ENCODE results near the gene PUS7. TPM values are rescaled to one million over a fixed set of nuclear protein-coding genes. Genes with fewer than 3 reads are reported as not detected.
"Not testable (repeated sequence)": the region's sequence is repeated elsewhere in the genome, so short reads cannot be mapped to it uniquely, and the experiment has no call there.

The PUS7 gene
- total RNA-seq, 1 donor from 2014 or later: 28.3 TPM

DNA sequence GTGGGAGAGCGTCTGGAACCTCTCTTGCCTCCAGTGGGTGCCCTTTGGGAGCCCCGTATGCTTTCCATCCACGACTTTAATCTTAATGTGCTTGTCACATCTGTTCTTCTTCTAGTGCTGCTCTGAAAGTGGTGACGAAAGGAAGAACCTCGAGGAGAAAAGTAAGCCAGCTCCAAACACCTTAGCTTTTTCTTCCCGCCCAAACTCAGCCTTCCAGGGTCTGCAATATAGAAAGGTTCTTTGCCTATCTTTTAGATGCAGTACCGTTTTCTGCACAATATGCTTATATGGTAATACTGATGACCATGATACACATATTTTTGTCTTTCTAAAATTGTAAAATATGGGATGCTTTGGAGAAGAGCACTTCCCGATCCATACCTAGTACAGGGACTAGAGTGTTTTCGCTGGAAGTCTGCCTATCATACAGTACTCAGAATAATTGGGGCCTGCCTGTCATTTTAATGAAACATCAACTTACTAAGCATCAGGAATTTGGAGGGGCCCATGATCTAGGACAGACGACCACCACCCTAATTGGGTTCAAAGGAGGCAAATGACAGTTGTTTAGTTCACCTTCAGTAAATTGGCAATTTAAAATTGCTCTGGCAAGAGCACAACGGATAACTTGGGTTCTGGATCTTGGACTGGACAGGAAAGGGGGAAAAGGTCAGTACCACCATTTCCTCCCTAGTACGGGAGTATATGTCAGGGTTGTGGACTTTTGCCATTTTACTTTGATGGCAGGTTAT is 10.8 kb upstream of the PUS7 start:
- TF ChIP-seq CTCF (conservative IDR thresholded peaks at IDR 0.05; ENCODE audit: low read depth, low read length): no peak
- no peak for DNase-seq (ENCODE audit: low read depth)
- peak overlapping the region; percentile 99 for H3K4me3 ChIP-seq (ENCODE audit: low read depth, low read length)

GRCh38 chr7:105531792-105532671 is 10.0 kb upstream of the PUS7 start, which contains the start of gene RINT1:
Gene RINT1, plus strand, starts transcription at chr7:105532201. Its CDS starts 115 bp downstream, at chr7:105532316.
- peak; percentile 71 for TF ChIP-seq CTCF (conservative IDR thresholded peaks at IDR 0.05; ENCODE audit: low read depth, low read length)
- H3K4me3 ChIP-seq (ENCODE audit: low read depth, low read length): peak within 1 kb of the TSS; percentile 99
- peak; percentile 52 for DNase-seq (ENCODE audit: low read depth)

GRCh38 chr7:105530546-105530945 is 8.5 kb upstream of the PUS7 start:
- no peak for TF ChIP-seq CTCF (conservative IDR thresholded peaks at IDR 0.05; ENCODE audit: low read depth, low read length)
- no peak for DNase-seq (ENCODE audit: low read depth)
- H3K4me3 ChIP-seq (ENCODE audit: low read depth, low read length): no peak overlapping the region

DNA sequence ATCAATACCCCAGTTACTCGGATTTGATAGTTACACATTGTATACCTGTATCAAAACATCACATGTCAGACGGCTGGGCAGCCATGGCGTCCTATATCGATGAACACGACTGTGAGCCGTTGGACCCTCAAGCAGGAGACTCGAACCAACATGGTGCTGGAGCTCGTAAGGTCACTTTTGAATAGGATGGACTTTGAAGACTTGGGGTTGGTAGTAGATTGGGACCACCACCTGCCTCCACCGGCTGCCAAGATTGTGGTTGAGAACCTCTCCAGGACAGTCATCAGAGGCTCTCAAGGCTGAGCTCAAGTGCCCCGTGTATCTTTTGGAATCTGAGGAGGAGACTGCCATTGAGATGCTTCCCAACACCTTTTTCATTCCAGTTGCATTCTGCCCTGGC is 8.1 kb upstream of the PUS7 start:
- no peak overlapping the region for H3K4me3 ChIP-seq (ENCODE audit: low read depth, low read length)
- DNase-seq (ENCODE audit: low read depth): no peak
- no peak for TF ChIP-seq CTCF (conservative IDR thresholded peaks at IDR 0.05; ENCODE audit: low read depth, low read length)

- not testable (repeated sequence) for H3K4me3 ChIP-seq (ENCODE audit: low read depth, low read length); DNase-seq (ENCODE audit: low read depth)
Observed at GRCh38 chr7:105527737-105528136, 5.7 kb upstream of the PUS7 start.

GRCh38 chr7:105524840-105525239 is 2.8 kb upstream of the PUS7 start:
- no peak for TF ChIP-seq CTCF (conservative IDR thresholded peaks at IDR 0.05; ENCODE audit: low read depth, low read length)
- H3K4me3 ChIP-seq (ENCODE audit: low read depth, low read length): no peak overlapping the region
- DNase-seq (ENCODE audit: low read depth): no peak

GRCh38 chr7:105524423-105524822 is 2.4 kb upstream of the PUS7 start:
- DNase-seq (ENCODE audit: low read depth); H3K4me3 ChIP-seq (ENCODE audit: low read depth, low read length): not testable (repeated sequence)

All from epithelial cell of proximal tubule (primary cell).